Measurements from ENCODE around the gene SYNGAP1. TPM values are rescaled to one million over a fixed set of nuclear protein-coding genes. Genes with fewer than 3 reads are reported as not detected.

The SYNGAP1 gene
- total and polyA plus RNA-seq, 2 experiments from 2014 or later, result 0.65 to 2.8 TPM

DNA sequence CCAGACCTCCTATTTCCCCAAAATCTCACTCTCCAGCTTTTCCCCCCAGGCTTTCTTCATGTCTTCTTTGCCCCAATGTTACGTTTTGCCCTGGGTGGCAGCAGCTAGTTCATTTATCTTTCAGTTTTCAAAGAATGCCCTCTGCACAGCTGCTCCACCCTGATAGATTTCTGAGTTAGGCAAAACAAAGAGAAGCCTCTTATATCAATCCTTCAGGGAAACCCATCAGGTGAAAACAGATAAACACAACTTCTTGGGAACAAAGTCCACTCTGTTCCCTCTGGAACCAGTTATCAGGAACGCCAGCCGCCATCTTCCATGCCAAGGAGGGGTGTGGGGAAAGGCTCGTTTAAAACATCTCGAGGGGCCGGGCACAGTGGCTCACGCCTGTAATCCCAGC lies 68.5 kb downstream of the SYNGAP1 start:
- Histone ChIP-seq H3K27ac (no peak overlapping the region), H3K4me3 (no peak overlapping the region), H3K9ac (no peak overlapping the region), H3K4me1 (ENCODE audit: insufficient read depth) (no peaks in the 10 kb centered on the region), H3K27me3 (replicated peaks; ENCODE audit: insufficient read depth) (peaks cover 21% of the 10 kb centered on the region), H3K9me2 (ENCODE audit: insufficient read depth) (no peaks in the 10 kb centered on the region), H3K9me3 (ENCODE audit: low read depth) (no peaks in the 10 kb centered on the region), H2AFZ (no peak overlapping the region), H3F3A (ENCODE audit: insufficient read depth) (no peaks in the 10 kb centered on the region), H4K20me1 (ENCODE audit: insufficient read depth) (no peaks in the 10 kb centered on the region), H3K4me2 (ENCODE audit: unreplicated experiment) (no peak overlapping the region), H3K36me3 (ENCODE audit: low read depth) (no peaks in the 10 kb centered on the region), H3K79me2 (ENCODE audit: insufficient read depth) (no peaks in the 10 kb centered on the region)
- WGBS, 2 experiments (ENCODE audit: low coverage in 1 of 2, low lambda C conversion rate in 2 of 2, missing lambda C conversion rate in 2 of 2), result 64 to 69% methylated on average over 7 of the region's 7 CpGs
- no peak for DNase-seq
- in situ Hi-C loops (cut with MboI), result no loop called here
- TF ChIP-seq EZH2phosphoT487 (IDR thresholded peaks at IDR 0.05; ENCODE audit: insufficient read depth, low read depth) (no peak), EZH2 (IDR thresholded peaks at IDR 0.05; ENCODE audit: insufficient read depth, poor library complexity, severe bottlenecking) (no peak)

- Histone ChIP-seq H3K4me1 (ENCODE audit: insufficient read depth) (no peaks in the 10 kb centered on the region), H3K27me3 (replicated peaks; ENCODE audit: insufficient read depth) (peaks cover 21% of the 10 kb centered on the region), H3K36me3 (ENCODE audit: low read depth) (no peaks in the 10 kb centered on the region), H2AFZ (no peak overlapping the region), H3K9me3 (ENCODE audit: low read depth) (no peaks in the 10 kb centered on the region), H3F3A (ENCODE audit: insufficient read depth) (no peaks in the 10 kb centered on the region), H4K20me1 (ENCODE audit: insufficient read depth) (no peaks in the 10 kb centered on the region), H3K9ac (no peak overlapping the region), H3K27ac (no peak overlapping the region), H3K9me2 (ENCODE audit: insufficient read depth) (no peaks in the 10 kb centered on the region), H3K4me2 (ENCODE audit: unreplicated experiment) (no peak overlapping the region), H3K79me2 (ENCODE audit: insufficient read depth) (no peaks in the 10 kb centered on the region), H3K4me3 (no peak overlapping the region)
- WGBS, 2 experiments (ENCODE audit: low coverage in 1 of 2, low lambda C conversion rate in 2 of 2, missing lambda C conversion rate in 2 of 2), result 50 to 60% methylated on average over 3 of the region's 3 CpGs
- in situ Hi-C loops (cut with MboI), result no loop called here
- TF ChIP-seq EZH2 (IDR thresholded peaks at IDR 0.05; ENCODE audit: insufficient read depth, poor library complexity, severe bottlenecking) (no peak), EZH2phosphoT487 (IDR thresholded peaks at IDR 0.05; ENCODE audit: insufficient read depth, low read depth) (no peak)
- no peak for DNase-seq
Measured at GRCh38 chr6:33490198-33490597, 70.3 kb downstream of the SYNGAP1 start.

GRCh38 chr6:33490621-33491020 lies 70.8 kb downstream of the SYNGAP1 start:
- 57 to 62% methylated on average over 6 of the region's 6 CpGs for WGBS, 2 experiments (ENCODE audit: low coverage in 1 of 2, low lambda C conversion rate in 2 of 2, missing lambda C conversion rate in 2 of 2)
- Histone ChIP-seq H3K9ac (no peak overlapping the region), H3K4me1 (ENCODE audit: insufficient read depth) (no peaks in the 10 kb centered on the region), H3F3A (ENCODE audit: insufficient read depth) (no peaks in the 10 kb centered on the region), H3K9me3 (ENCODE audit: low read depth) (no peaks in the 10 kb centered on the region), H3K79me2 (ENCODE audit: insufficient read depth) (no peaks in the 10 kb centered on the region), H3K9me2 (ENCODE audit: insufficient read depth) (no peaks in the 10 kb centered on the region), H2AFZ (no peak overlapping the region), H3K36me3 (ENCODE audit: low read depth) (no peaks in the 10 kb centered on the region), H4K20me1 (ENCODE audit: insufficient read depth) (no peaks in the 10 kb centered on the region), H3K4me2 (ENCODE audit: unreplicated experiment) (no peak overlapping the region), H3K27me3 (replicated peaks; ENCODE audit: insufficient read depth) (peaks cover 21% of the 10 kb centered on the region), H3K27ac (no peak overlapping the region), H3K4me3 (no peak overlapping the region)
- DNase-seq, result no peak
- in situ Hi-C loops (cut with MboI), result no loop called here
- TF ChIP-seq EZH2 (IDR thresholded peaks at IDR 0.05; ENCODE audit: insufficient read depth, poor library complexity, severe bottlenecking) (no peak), EZH2phosphoT487 (IDR thresholded peaks at IDR 0.05; ENCODE audit: insufficient read depth, low read depth) (no peak)

DNA sequence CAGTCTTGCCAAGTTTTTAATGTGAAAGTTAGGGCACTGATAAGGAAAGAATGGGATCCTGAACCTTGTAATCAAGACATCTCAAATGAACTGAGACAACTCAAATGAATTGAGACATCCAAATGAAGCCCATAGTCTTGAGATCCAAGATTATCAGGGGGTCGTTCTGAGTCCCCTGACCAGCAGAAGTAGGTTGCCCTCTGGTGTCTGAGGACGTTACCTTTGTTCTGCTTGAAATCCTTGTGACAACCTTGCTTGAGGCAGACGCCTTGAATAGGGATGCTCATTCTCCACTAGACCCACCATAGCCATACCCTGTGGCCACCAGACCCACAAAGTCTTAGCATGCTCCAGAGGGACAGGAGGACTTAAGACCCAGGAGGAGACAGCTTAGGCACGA lies 72.2 kb downstream of the SYNGAP1 start:
- H3F3A ChIP-seq (ENCODE audit: insufficient read depth), result no peaks in the 10 kb centered on the region
- no peak overlapping the region for H3K9ac ChIP-seq
- peaks cover 18% of the 10 kb centered on the region for H3K27me3 ChIP-seq (replicated peaks; ENCODE audit: insufficient read depth)
- H3K4me1 ChIP-seq (ENCODE audit: insufficient read depth), result no peaks in the 10 kb centered on the region
- no peak overlapping the region for H2AFZ ChIP-seq
- WGBS, 2 experiments (ENCODE audit: low coverage in 1 of 2, low lambda C conversion rate in 2 of 2, missing lambda C conversion rate in 2 of 2), result 11 to 18% methylated on average over 4 of the region's 4 CpGs
- no peak overlapping the region for H3K4me2 ChIP-seq (ENCODE audit: unreplicated experiment)
- H3K79me2 ChIP-seq (ENCODE audit: insufficient read depth), result no peaks in the 10 kb centered on the region
- no peak for DNase-seq
- H4K20me1 ChIP-seq (ENCODE audit: insufficient read depth), result no peaks in the 10 kb centered on the region
- no peaks in the 10 kb centered on the region for H3K9me3 ChIP-seq (ENCODE audit: low read depth)
- H3K27ac ChIP-seq, result no peak overlapping the region
- in situ Hi-C loops (cut with MboI), result no loop called here
- no peak overlapping the region for H3K4me3 ChIP-seq
- H3K36me3 ChIP-seq (ENCODE audit: low read depth), result no peaks in the 10 kb centered on the region
- no peak for TF ChIP-seq EZH2 (IDR thresholded peaks at IDR 0.05; ENCODE audit: insufficient read depth, poor library complexity, severe bottlenecking)
- TF ChIP-seq EZH2phosphoT487 (IDR thresholded peaks at IDR 0.05; ENCODE audit: insufficient read depth, low read depth), result no peak
- no peaks in the 10 kb centered on the region for H3K9me2 ChIP-seq (ENCODE audit: insufficient read depth)

DNA sequence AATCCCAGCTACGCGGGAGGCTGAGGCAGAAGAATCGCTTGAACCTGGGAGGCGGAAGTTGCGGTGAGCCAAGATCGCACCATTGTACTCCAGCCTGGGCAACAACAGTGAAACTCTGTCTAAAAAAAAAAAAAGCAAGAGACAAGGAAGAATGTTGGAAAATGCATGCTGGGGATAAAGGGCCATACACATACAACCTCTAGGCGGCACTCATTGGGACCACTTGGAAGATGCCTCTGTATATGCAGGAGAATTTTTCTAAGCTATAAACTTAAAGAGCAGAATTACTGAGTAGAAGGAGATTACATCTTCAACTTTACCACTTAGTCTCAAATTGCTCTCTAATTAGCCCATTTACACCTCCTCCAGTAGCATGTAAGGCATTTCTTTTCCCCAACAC lies 77.3 kb downstream of the SYNGAP1 start:
- in situ Hi-C loops (cut with MboI), result no loop called here
- 95 to 96% methylated on average over 7 of the region's 7 CpGs for WGBS, 2 experiments (ENCODE audit: low coverage in 1 of 2, low lambda C conversion rate in 2 of 2, missing lambda C conversion rate in 2 of 2)

More for the DNA sequence above, 77.3 kb downstream of the SYNGAP1 start:
- H3K4me2 ChIP-seq (ENCODE audit: unreplicated experiment), result no peak overlapping the region
- no peaks in the 10 kb centered on the region for H3F3A ChIP-seq (ENCODE audit: insufficient read depth)
- H3K9me2 ChIP-seq (ENCODE audit: insufficient read depth), result no peaks in the 10 kb centered on the region
- no peaks in the 10 kb centered on the region for H3K79me2 ChIP-seq (ENCODE audit: insufficient read depth)
- peaks cover 14% of the 10 kb centered on the region for H3K27me3 ChIP-seq (replicated peaks; ENCODE audit: insufficient read depth)
- H3K9ac ChIP-seq, result no peak overlapping the region
- no peak for DNase-seq
- TF ChIP-seq EZH2phosphoT487 (IDR thresholded peaks at IDR 0.05; ENCODE audit: insufficient read depth, low read depth), result no peak
- TF ChIP-seq EZH2 (IDR thresholded peaks at IDR 0.05; ENCODE audit: insufficient read depth, poor library complexity, severe bottlenecking), result no peak
- H3K27ac ChIP-seq, result no peak overlapping the region
- no peaks in the 10 kb centered on the region for H3K9me3 ChIP-seq (ENCODE audit: low read depth)
- no peaks in the 10 kb centered on the region for H4K20me1 ChIP-seq (ENCODE audit: insufficient read depth)
- no peaks in the 10 kb centered on the region for H3K36me3 ChIP-seq (ENCODE audit: low read depth)
- H3K4me3 ChIP-seq, result no peak overlapping the region
- no peak overlapping the region for H2AFZ ChIP-seq
- no peaks in the 10 kb centered on the region for H3K4me1 ChIP-seq (ENCODE audit: insufficient read depth)

All from GM23248 (cell line).